GM10248 (cell line): ENCODE data around the gene S100A10.

Source experiments
- CTCF ChIA-PET: fragments of 300-600 bp; sonication (Branson Sonifier 250); formaldehyde crosslinking; extraction: SDS; loops from one replicate; lab custom pipeline; 2021; ENCODE audit warnings: antibody characterized with exemption; lab: Yijun Ruan, JAX
- POLR2A ChIA-PET: fragments of 350-650 bp; sonication (Branson Sonifier 250); formaldehyde crosslinking; extraction: SDS; loops from one replicate; lab custom pipeline; 2020; ENCODE audit warnings: antibody characterized with exemption; lab: Yijun Ruan, JAX
- DNase-seq: peaks from one replicate; pipeline ENCODE4 v3.0.0; 2012; ENCODE audit errors: extremely low spot score
- CTCF ChIP-seq: IDR thresholded peaks from 2 replicates; pipeline ENCODE4 v1.5.1; 2012; ENCODE audit warnings: mild to moderate bottlenecking, low read depth; ENCODE audit errors: extremely low read depth, missing control alignments, control extremely low read depth

S100A10 gene

GRCh38 chr1:152035539-152036266 is 42.0 kb upstream of the S100A10 start:
- POLR2A ChIA-PET: no interaction called here
- CTCF ChIA-PET: interaction anchor here (0.8 to 8.8 kb wide), 11 partner anchors 13 to 423 kb away, joined by 3 to 42 read pairs (median 7); no protein-coding TSS in a partner anchor
- no peak for TF ChIP-seq CTCF
- DNase-seq: no peak

- ChIA-PET CTCF (interaction anchor here (0.6 to 8.8 kb wide), 23 partner anchors 10 to 423 kb away, joined by 3 to 42 read pairs (median 5); no protein-coding TSS in a partner anchor), POLR2A (no interaction called here)
- peak; percentile 70 for DNase-seq
- TF ChIP-seq CTCF: peak; percentile 36
Observed at GRCh38 chr1:152034654-152035538, 41.2 kb upstream of the S100A10 start.

- POLR2A ChIA-PET: no interaction called here
Observed at GRCh38 chr1:152034324-152034653, 40.6 kb upstream of the S100A10 start.

GRCh38 chr1:152029929-152030211 is 36.2 kb upstream of the S100A10 start:
- POLR2A ChIA-PET: no interaction called here
- no peak for TF ChIP-seq CTCF
- DNase-seq: no peak
- CTCF ChIA-PET: interaction anchor here (1.7 kb wide), 1 partner anchor 16 kb away, joined by 4 read pairs; no protein-coding TSS in a partner anchor

More at GRCh38 chr1:152034324-152034653, 40.6 kb upstream of the S100A10 start:
- CTCF ChIA-PET: interaction anchor here (0.6 to 4.3 kb wide), 21 partner anchors 9 to 424 kb away, joined by 3 to 19 read pairs (median 5); no protein-coding TSS in a partner anchor
- no peak for TF ChIP-seq CTCF
- DNase-seq: no peak

- no peak for TF ChIP-seq CTCF
- ChIA-PET POLR2A (no interaction called here), CTCF (interaction anchor here (1.7 kb wide), 1 partner anchor 16 kb away, joined by 4 read pairs; no protein-coding TSS in a partner anchor)
- no peak for DNase-seq
Observed at GRCh38 chr1:152029144-152029928, 35.7 kb upstream of the S100A10 start.

GRCh38 chr1:152026895-152027294 is 33.2 kb upstream of the S100A10 start:
- ChIA-PET POLR2A (no interaction called here), CTCF (interaction anchor here (0.8 to 1.3 kb wide), 4 partner anchors 10 to 25 kb away, joined by 3 to 4 read pairs (median 3); no protein-coding TSS in a partner anchor)
- TF ChIP-seq CTCF: no peak
- DNase-seq: no peak
